MCF 10A (cell line): ENCODE results near the gene TSR3. TPM values are rescaled to one million over a fixed set of nuclear protein-coding genes. Genes with fewer than 3 reads are reported as not detected.

Source experiments
- BruUV-seq: library from RNA; stranded (reverse); fragments of 400-500 nt; replicated peaks from 2 replicates; lab custom pipeline; 2021; lab: Mats Ljungman, UMichigan
- CTCF ChIA-PET: fragments of 300-600 bp; sonication (Branson Sonifier 250); formaldehyde crosslinking; extraction: SDS; loops from one replicate; lab custom pipeline; 2021; ENCODE audit warnings: antibody characterized with exemption, inconsistent platforms; lab: Yijun Ruan, JAX
- POLR2A ChIA-PET: fragments of 300-600, 350-650 bp; sonication (Branson Sonifier 250); formaldehyde crosslinking; extraction: SDS; loops from one replicate; lab custom pipeline; 2020; ENCODE audit warnings: antibody characterized with exemption, inconsistent platforms; lab: Yijun Ruan, JAX
- DNase-seq: peaks from one replicate; pipeline ENCODE4 v3.0.0-alpha.2; 2018; ENCODE audit not compliant: unreplicated experiment
- H3K27ac Mint-ChIP-seq: one replicate; pipeline ENCODE4 v1.8.0; 2022; ENCODE audit warnings: mild to moderate bottlenecking, low read depth, mixed read lengths; ENCODE audit not compliant: unreplicated experiment
- H3K27me3 Mint-ChIP-seq: one replicate; pipeline ENCODE4 v1.8.0; 2022; ENCODE audit warnings: mixed read lengths; ENCODE audit not compliant: insufficient read depth, unreplicated experiment
- H3K36me3 Mint-ChIP-seq: one replicate; pipeline ENCODE4 v1.8.0; 2022; ENCODE audit warnings: mild to moderate bottlenecking, moderate library complexity, mixed read lengths; ENCODE audit not compliant: insufficient read depth, unreplicated experiment
- H3K4me1 Mint-ChIP-seq: one replicate; pipeline ENCODE4 v1.8.0; 2022; ENCODE audit warnings: mixed read lengths; ENCODE audit not compliant: insufficient read depth, unreplicated experiment
- H3K4me3 Mint-ChIP-seq: one replicate; pipeline ENCODE4 v1.8.0; 2022; ENCODE audit warnings: mild to moderate bottlenecking, moderate library complexity, mixed read lengths; ENCODE audit not compliant: unreplicated experiment
- H3K9me3 Mint-ChIP-seq: one replicate; pipeline ENCODE4 v1.8.0; 2022; ENCODE audit warnings: mixed read lengths; ENCODE audit not compliant: unreplicated experiment
- intact Hi-C: fragments of 100-400 bp; cut with micrococcal nuclease; formaldehyde crosslinking; loops from 2 replicates; pipeline ENCODE4 v1.14.1; 2022
- total RNA-seq: library from RNA; stranded (reverse); gene quantifications from 2 replicates; pipeline ENCODE4 v1.2.3, GENCODE V29; 2022
- TF ChIP-seq, protein P1 (sequence below): fragments of 200-600 bp; IDR thresholded peaks from one replicate; pipeline ENCODE4 v1.8.0; 2022; ENCODE audit warnings: antibody characterized with exemption, mild to moderate bottlenecking; ENCODE audit not compliant: unreplicated experiment

The TSR3 gene
- total RNA-seq, 1 experiment from 2014 or later = 49.6 TPM

DNA sequence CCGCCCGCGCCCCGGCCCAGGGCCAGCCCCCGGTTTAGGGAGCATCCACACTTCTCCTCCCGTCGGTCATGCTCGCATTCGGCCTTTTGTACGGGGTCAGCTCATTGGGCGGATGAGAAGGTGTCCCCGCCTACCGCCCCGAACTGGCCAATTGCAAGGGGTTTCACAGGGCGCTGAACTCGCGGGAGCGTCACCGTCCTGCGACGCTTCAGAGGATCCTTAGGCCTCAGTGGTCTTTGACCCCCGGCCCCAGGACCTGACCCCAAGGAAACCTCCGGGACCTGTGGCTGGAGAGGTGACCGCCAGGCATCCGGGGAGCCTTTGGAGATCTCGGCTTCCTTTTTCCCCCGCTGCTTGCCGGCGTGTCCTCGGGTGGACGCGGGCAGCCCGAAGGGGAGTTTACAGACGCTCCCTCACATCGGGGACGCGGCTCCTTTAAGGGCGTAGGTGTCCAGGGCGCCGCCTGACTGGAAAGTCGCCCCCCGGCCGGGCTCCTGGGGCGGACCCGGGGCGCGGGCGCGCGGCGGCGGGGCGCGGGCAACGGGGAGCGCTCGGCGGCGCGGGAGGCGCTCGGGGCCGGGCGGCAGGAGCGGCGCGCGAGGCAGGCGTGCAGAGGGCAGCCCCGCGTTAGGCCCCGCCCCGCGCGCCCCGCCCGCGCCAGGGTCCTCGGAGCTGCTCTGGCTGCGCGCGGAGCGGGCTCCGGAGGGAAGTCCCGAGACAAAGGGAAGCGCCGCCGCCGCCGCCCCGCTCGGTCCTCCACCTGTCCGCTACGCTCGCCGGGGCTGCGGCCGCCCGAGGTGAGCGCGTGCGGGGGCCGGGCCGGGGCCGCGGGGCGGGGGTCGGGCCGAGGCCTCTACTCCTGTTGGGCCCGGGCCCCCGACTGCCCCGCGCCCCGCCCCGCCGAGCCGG lies 42.4 kb downstream of the TSR3 start, which contains the start of gene UBE2I:
Gene UBE2I (plus strand): TSS at position 660 of the 909 bp plus-strand sequence. CDS start 4,395 bp downstream, outside the sequence.
- BruUV-seq = no TSS peak
- Mint-ChIP-seq H3K9me3 (no peaks in the 10 kb centered on the region), H3K4me3 (peak within 1 kb of the TSS; percentile 96), H3K4me1 (peaks cover 13% of the 10 kb centered on the region), H3K27me3 (no peaks in the 10 kb centered on the region), H3K27ac (peak within 1 kb of the TSS; percentile 100), H3K36me3 (peaks cover 4% of the 10 kb centered on the region)
- DNase-seq = peak; percentile 97
- POLR2A ChIA-PET = interaction anchor here (0.6 to 1.8 kb wide), 14 partner anchors 10 to 588 kb away, joined by 3 to 22 read pairs (median 4); partner anchors contain the start of genes ANTKMT, JPT2, NUBP2 and SPSB3
- intact Hi-C loops = loop anchor here (10.0 kb wide), 1 partner anchor 116 kb away; the partner anchor contains the start of gene UQCC4
- TF ChIP-seq, protein P1, sequence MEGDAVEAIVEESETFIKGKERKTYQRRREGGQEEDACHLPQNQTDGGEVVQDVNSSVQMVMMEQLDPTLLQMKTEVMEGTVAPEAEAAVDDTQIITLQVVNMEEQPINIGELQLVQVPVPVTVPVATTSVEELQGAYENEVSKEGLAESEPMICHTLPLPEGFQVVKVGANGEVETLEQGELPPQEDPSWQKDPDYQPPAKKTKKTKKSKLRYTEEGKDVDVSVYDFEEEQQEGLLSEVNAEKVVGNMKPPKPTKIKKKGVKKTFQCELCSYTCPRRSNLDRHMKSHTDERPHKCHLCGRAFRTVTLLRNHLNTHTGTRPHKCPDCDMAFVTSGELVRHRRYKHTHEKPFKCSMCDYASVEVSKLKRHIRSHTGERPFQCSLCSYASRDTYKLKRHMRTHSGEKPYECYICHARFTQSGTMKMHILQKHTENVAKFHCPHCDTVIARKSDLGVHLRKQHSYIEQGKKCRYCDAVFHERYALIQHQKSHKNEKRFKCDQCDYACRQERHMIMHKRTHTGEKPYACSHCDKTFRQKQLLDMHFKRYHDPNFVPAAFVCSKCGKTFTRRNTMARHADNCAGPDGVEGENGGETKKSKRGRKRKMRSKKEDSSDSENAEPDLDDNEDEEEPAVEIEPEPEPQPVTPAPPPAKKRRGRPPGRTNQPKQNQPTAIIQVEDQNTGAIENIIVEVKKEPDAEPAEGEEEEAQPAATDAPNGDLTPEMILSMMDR = no peak
- CTCF ChIA-PET = interaction anchor here (0.7 kb wide), 1 partner anchor 47 kb away, joined by 3 read pairs; no protein-coding TSS in a partner anchor

DNA sequence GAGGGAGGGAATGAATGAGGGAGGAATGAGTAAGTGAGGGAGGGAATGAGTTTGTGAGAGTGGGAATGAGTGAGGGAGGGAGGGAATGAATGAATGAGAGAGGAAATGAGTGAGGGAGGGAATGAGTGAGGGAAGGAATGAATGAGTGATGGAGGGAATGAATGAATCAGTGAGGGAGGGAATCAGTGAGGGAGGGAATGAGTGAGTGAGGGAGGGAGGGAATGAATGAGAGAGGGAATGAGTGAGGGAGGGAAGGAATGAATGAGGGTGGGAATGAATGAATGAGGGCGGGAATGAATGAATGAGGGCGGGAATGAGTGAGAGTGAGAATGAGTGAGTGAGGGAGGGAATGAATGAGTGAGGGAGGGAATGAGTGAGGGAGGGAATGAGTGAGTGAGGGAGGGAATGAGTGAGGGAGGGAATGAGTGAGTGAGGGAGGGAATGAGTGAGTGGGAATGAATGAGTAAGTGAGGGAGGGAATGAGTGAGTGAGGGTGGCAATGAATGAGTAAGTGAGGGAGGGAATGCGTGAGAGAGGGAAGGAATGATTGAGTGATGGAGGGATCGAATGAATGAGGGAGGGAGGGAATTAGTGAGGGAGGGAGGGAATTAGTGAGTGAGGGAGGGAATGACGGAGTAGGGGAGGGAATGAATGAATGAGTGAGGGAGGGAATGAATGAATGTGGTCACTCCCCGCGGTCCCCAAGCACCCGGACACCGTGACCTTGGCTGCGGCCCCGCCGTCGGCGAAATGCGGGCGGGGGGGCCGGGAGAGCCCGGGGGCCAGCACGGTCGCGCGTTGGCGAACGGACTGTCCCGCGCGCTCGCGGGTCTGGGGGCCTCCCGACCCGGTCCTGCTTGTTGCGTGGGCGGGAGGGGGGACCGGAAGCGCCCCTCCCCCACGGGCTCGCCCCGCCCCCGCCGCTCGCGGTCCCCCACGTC lies 43.4 kb downstream of the TSR3 start:
- Mint-ChIP-seq H3K4me1 (peaks cover 18% of the 10 kb centered on the region), H3K36me3 (no peaks in the 10 kb centered on the region), H3K9me3 (no peaks in the 10 kb centered on the region), H3K4me3 (peak overlapping the region; percentile 96), H3K27ac (peak overlapping the region; percentile 100), H3K27me3 (no peaks in the 10 kb centered on the region)
- BruUV-seq = no TSS peak
- intact Hi-C loops = loop anchor here (10.0 kb wide), 1 partner anchor 116 kb away; the partner anchor contains the start of gene UQCC4
- ChIA-PET CTCF (interaction anchor here (0.7 kb wide), 1 partner anchor 48 kb away, joined by 3 read pairs; no protein-coding TSS in a partner anchor), POLR2A (interaction anchor here (0.6 to 1.8 kb wide), 13 partner anchors 9 to 587 kb away, joined by 3 to 22 read pairs (median 4); partner anchors contain the start of genes ANTKMT, JPT2, NUBP2 and SPSB3)
- DNase-seq = peak; percentile 38
- TF ChIP-seq, protein P1 = no peak

DNA sequence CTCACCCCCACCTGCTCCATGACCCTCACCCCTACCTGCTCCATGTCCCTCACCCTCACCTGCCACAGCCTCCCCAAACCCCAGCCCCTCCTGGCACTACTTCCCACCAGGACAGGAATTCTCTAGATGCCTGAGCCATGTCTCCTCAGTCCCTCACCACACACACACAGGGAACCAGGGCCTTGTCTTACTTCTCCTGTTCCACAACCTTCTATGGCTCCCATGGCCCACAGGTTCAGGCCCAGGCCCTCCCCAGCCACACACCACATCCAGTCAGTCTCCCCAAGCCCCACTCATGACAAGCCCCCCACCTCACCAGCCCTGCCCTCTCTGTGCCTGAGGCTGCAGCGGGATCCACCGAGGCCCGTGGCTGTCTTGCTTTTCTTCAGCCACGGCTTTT lies 45.3 kb downstream of the TSR3 start:
- TF ChIP-seq, protein P1 = no peak
- Mint-ChIP-seq H3K27me3 (no peaks in the 10 kb centered on the region), H3K27ac (no peak overlapping the region), H3K36me3 (no peaks in the 10 kb centered on the region), H3K9me3 (no peaks in the 10 kb centered on the region), H3K4me1 (peaks cover 19% of the 10 kb centered on the region), H3K4me3 (no peak overlapping the region)
- DNase-seq = no peak
- ChIA-PET CTCF (no interaction called here), POLR2A (interaction anchor here (0.9 to 1.7 kb wide), 2 partner anchors 9 to 114 kb away, joined by 3 read pairs; partner anchors contain the start of gene UQCC4)
- no TSS peak for BruUV-seq
- intact Hi-C loops = loop anchor here (10.0 kb wide), 1 partner anchor 118 kb away; the partner anchor contains the start of gene UQCC4
